ENCODE measurements around the gene RBFOX2.
A peak's percentile ranks its signal among the peaks of the same experiment; 100 is the strongest.

Gene RBFOX2

GRCh38 chr22:35839841-35840301 is 188.8 kb downstream of the RBFOX2 start:
- Histone ChIP-seq H3K9me3 (ENCODE audit: control insufficient read depth, insufficient read depth, low read length) (no peaks in the 10 kb centered on the region), H3K9ac (ENCODE audit: low read depth, low read length) (peak overlapping the region; percentile 84), H3K36me3 (ENCODE audit: insufficient read depth, low read length) (no peaks in the 10 kb centered on the region), H3K4me1 (ENCODE audit: insufficient read depth, low read length) (peaks cover 45% of the 10 kb centered on the region)

GRCh38 chr22:35838855-35839576 is 189.6 kb downstream of the RBFOX2 start:
- Histone ChIP-seq H3K9me3 (ENCODE audit: control insufficient read depth, insufficient read depth, low read length) (no peaks in the 10 kb centered on the region), H3K36me3 (ENCODE audit: insufficient read depth, low read length) (no peaks in the 10 kb centered on the region), H3K9ac (ENCODE audit: low read depth, low read length) (peak overlapping the region; percentile 84), H3K4me1 (ENCODE audit: insufficient read depth, low read length) (peaks cover 53% of the 10 kb centered on the region)

- no peaks in the 10 kb centered on the region for H3K9me3 ChIP-seq (ENCODE audit: control insufficient read depth, insufficient read depth, low read length)
- H3K4me1 ChIP-seq (ENCODE audit: insufficient read depth, low read length), result peaks cover 45% of the 10 kb centered on the region
- no peak overlapping the region for H3K9ac ChIP-seq (ENCODE audit: low read depth, low read length)
- H3K36me3 ChIP-seq (ENCODE audit: insufficient read depth, low read length), result no peaks in the 10 kb centered on the region
These were observed 191.4 kb downstream of the RBFOX2 start for GRCh38 chr22:35837101-35837727.

- Histone ChIP-seq H3K9ac (ENCODE audit: low read depth, low read length) (peak overlapping the region; percentile 65), H3K9me3 (ENCODE audit: control insufficient read depth, insufficient read depth, low read length) (no peaks in the 10 kb centered on the region), H3K36me3 (ENCODE audit: insufficient read depth, low read length) (no peaks in the 10 kb centered on the region), H3K4me1 (ENCODE audit: insufficient read depth, low read length) (peaks cover 45% of the 10 kb centered on the region)
These were observed 192.5 kb downstream of the RBFOX2 start for GRCh38 chr22:35835998-35836691.

GRCh38 chr22:35835267-35835997 is 193.2 kb downstream of the RBFOX2 start:
- Histone ChIP-seq H3K4me1 (ENCODE audit: insufficient read depth, low read length) (peaks cover 44% of the 10 kb centered on the region), H3K9me3 (ENCODE audit: control insufficient read depth, insufficient read depth, low read length) (no peaks in the 10 kb centered on the region), H3K9ac (ENCODE audit: low read depth, low read length) (peak overlapping the region; percentile 65), H3K36me3 (ENCODE audit: insufficient read depth, low read length) (no peaks in the 10 kb centered on the region)

GRCh38 chr22:35834061-35834460 is 194.6 kb downstream of the RBFOX2 start:
- Histone ChIP-seq H3K36me3 (ENCODE audit: insufficient read depth, low read length) (no peaks in the 10 kb centered on the region), H3K4me1 (ENCODE audit: insufficient read depth, low read length) (peaks cover 46% of the 10 kb centered on the region), H3K9ac (ENCODE audit: low read depth, low read length) (no peak overlapping the region), H3K9me3 (ENCODE audit: control insufficient read depth, insufficient read depth, low read length) (no peaks in the 10 kb centered on the region)

GRCh38 chr22:35830305-35830704 is 198.3 kb downstream of the RBFOX2 start:
- H3K9me3 ChIP-seq (ENCODE audit: control insufficient read depth, insufficient read depth, low read length), result no peaks in the 10 kb centered on the region
- H3K4me1 ChIP-seq (ENCODE audit: insufficient read depth, low read length), result peaks cover 25% of the 10 kb centered on the region
- no peaks in the 10 kb centered on the region for H3K36me3 ChIP-seq (ENCODE audit: insufficient read depth, low read length)
- no peak overlapping the region for H3K9ac ChIP-seq (ENCODE audit: low read depth, low read length)

- Histone ChIP-seq H3K9me3 (ENCODE audit: control insufficient read depth, insufficient read depth, low read length) (no peaks in the 10 kb centered on the region), H3K4me1 (ENCODE audit: insufficient read depth, low read length) (peaks cover 11% of the 10 kb centered on the region), H3K36me3 (ENCODE audit: insufficient read depth, low read length) (no peaks in the 10 kb centered on the region), H3K9ac (ENCODE audit: low read depth, low read length) (no peak overlapping the region)
These were observed 204.4 kb downstream of the RBFOX2 start for GRCh38 chr22:35824256-35824655.

- no peak overlapping the region for H3K9ac ChIP-seq (ENCODE audit: low read depth, low read length)
- H3K9me3 ChIP-seq (ENCODE audit: control insufficient read depth, insufficient read depth, low read length), result no peaks in the 10 kb centered on the region
- no peaks in the 10 kb centered on the region for H3K36me3 ChIP-seq (ENCODE audit: insufficient read depth, low read length)
- H3K4me1 ChIP-seq (ENCODE audit: insufficient read depth, low read length), result peaks cover 11% of the 10 kb centered on the region
These were observed 207.0 kb downstream of the RBFOX2 start for GRCh38 chr22:35821654-35822053.

- Histone ChIP-seq H3K4me1 (ENCODE audit: insufficient read depth, low read length) (peaks cover 11% of the 10 kb centered on the region), H3K9ac (ENCODE audit: low read depth, low read length) (no peak overlapping the region), H3K9me3 (ENCODE audit: control insufficient read depth, insufficient read depth, low read length) (no peaks in the 10 kb centered on the region), H3K36me3 (ENCODE audit: insufficient read depth, low read length) (no peaks in the 10 kb centered on the region)
These were observed 209.2 kb downstream of the RBFOX2 start for GRCh38 chr22:35819421-35819820.

GRCh38 chr22:35818897-35819296 is 209.7 kb downstream of the RBFOX2 start:
- H3K9ac ChIP-seq (ENCODE audit: low read depth, low read length), result no peak overlapping the region
- no peaks in the 10 kb centered on the region for H3K36me3 ChIP-seq (ENCODE audit: insufficient read depth, low read length)
- no peaks in the 10 kb centered on the region for H3K9me3 ChIP-seq (ENCODE audit: control insufficient read depth, insufficient read depth, low read length)
- peaks cover 11% of the 10 kb centered on the region for H3K4me1 ChIP-seq (ENCODE audit: insufficient read depth, low read length)

- Histone ChIP-seq H3K9me3 (ENCODE audit: control insufficient read depth, insufficient read depth, low read length) (no peaks in the 10 kb centered on the region), H3K36me3 (ENCODE audit: insufficient read depth, low read length) (peaks cover 8% of the 10 kb centered on the region), H3K9ac (ENCODE audit: low read depth, low read length) (no peak overlapping the region), H3K4me1 (ENCODE audit: insufficient read depth, low read length) (no peaks in the 10 kb centered on the region)
These were observed 216.0 kb downstream of the RBFOX2 start for GRCh38 chr22:35812600-35812999.

- Histone ChIP-seq H3K9ac (ENCODE audit: low read depth, low read length) (no peak overlapping the region), H3K36me3 (ENCODE audit: insufficient read depth, low read length) (peaks cover 8% of the 10 kb centered on the region), H3K4me1 (ENCODE audit: insufficient read depth, low read length) (no peaks in the 10 kb centered on the region), H3K9me3 (ENCODE audit: control insufficient read depth, insufficient read depth, low read length) (no peaks in the 10 kb centered on the region)
These were observed 217.0 kb downstream of the RBFOX2 start for GRCh38 chr22:35811670-35812069.

- H3K36me3 ChIP-seq (ENCODE audit: insufficient read depth, low read length), result peaks cover 8% of the 10 kb centered on the region
- H3K9me3 ChIP-seq (ENCODE audit: control insufficient read depth, insufficient read depth, low read length), result no peaks in the 10 kb centered on the region
- no peaks in the 10 kb centered on the region for H3K4me1 ChIP-seq (ENCODE audit: insufficient read depth, low read length)
- H3K9ac ChIP-seq (ENCODE audit: low read depth, low read length), result no peak overlapping the region
These were observed 218.8 kb downstream of the RBFOX2 start for GRCh38 chr22:35809816-35810215.
